GM12872 (cell line): Measurements from ENCODE around the gene CAMK2B.

Experiments
- CTCF ChIP-seq: IDR thresholded peaks from 3 replicates; pipeline ENCODE4 v1.5.1; 2011; ENCODE audit warnings: low read depth, mild to moderate bottlenecking, low read length, moderate library complexity; ENCODE audit not compliant: insufficient read depth

The CAMK2B gene

GRCh38 chr7:44227911-44228310 is 97.5 kb downstream of the CAMK2B start:
- no peak for TF ChIP-seq CTCF

- TF ChIP-seq CTCF = no peak
Measured at GRCh38 chr7:44226396-44226753, 99.0 kb downstream of the CAMK2B start.

GRCh38 chr7:44225566-44226395 is 99.6 kb downstream of the CAMK2B start:
- TF ChIP-seq CTCF = no peak

- no peak for TF ChIP-seq CTCF
Measured at GRCh38 chr7:44224974-44225565, 100.3 kb downstream of the CAMK2B start.

GRCh38 chr7:44224080-44224973 is 101.1 kb downstream of the CAMK2B start:
- TF ChIP-seq CTCF = no peak

GRCh38 chr7:44223362-44224079 is 101.9 kb downstream of the CAMK2B start:
- TF ChIP-seq CTCF = no peak
